NOMO-1 treated with DMSO at 0.1 percent for 48 hours (cell line): Measurements from ENCODE around the gene TMEM80.
"Not testable (repeated sequence)": the region's sequence is repeated elsewhere in the genome, so short reads cannot be mapped to it uniquely, and the experiment has no call there.

Experiments
- DNase-seq: peaks from one replicate; lab custom pipeline; 2025; ENCODE audit not compliant: unreplicated experiment; lab: John Stamatoyannopoulos, UW

TMEM80 gene

DNA sequence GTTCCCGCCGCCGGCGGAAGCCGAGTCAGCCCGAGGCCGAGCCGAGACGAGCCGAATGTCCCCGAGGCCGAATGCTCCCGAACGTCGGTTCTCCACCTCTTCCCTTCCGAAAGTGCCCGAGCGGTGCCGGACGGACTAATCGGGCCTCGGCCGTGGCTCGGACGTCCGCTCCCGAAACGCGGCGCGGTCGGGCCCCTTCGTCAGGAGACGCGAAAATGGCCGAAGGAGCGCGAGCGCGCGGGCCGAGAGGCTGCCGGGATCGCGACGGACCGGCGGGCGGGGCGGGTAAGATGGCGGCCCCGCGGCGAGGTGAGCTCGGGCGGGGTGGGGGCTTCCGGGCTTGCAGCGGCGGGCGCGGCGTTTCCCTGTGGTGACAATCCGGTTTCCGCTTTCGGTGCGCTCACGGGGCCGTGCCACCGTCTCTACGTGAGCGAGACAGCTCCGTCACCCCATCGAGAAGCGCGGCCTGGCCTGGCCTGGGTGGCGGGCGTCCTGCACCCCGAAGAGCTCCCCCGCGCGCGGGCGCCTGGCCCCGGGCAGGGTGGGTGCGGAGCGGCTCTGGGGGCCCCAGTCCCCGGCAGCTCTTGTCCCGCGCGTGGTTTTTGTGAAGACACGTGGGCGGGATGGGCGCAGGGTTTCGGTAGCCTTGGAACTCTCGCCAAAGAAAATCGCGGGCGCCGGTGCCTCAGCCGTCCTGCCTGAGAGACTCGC lies at the start of gene TMEM80:
Gene TMEM80 (plus strand): TSS at position 279 of the 711 bp plus-strand sequence. CDS start 12 bp downstream, at position 291.
- DNase-seq = peak; percentile 98

DNA sequence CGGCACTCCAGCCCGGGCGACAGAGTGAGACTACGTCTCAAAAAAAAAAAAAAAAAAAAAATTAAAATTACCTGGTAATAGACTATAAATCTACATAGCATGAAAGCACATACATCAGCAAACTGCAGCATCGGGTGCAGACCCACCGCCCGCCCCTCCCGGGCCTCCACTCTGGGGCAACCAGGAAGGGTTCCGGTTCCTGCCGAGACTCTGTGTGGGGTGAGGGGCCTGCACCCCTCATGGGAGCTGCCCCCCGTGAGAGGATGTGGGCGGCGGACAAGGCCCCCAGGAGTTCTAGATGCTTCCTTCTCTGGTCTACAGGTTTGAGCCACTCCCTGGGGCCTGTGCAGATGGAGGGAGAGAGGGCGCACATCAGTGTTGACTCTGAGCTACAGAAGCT lies 49.4 kb upstream of the TMEM80 start:
- no peak for DNase-seq

DNA sequence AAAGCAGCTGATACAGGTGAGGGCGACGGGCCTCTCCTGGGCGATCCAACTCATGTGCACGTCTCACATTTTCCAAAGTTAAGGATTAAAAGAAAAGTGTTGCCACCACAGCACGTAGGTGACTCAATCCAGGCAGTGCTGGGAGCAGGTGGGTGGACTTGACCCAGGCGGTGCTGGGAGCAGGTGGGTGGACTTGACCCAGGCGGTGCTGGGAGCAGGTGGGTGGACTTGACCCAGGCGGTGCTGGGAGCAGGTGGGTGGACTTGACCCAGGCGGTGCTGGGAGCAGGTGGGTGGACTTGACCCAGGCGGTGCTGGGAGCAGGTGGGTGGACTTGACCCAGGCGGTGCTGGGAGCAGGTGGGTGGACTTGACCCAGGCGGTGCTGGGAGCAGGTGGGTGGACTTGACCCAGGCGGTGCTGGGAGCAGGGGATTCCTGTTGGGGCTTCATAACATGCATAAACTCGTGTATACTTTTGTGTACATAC lies 47.9 kb upstream of the TMEM80 start:
- DNase-seq = not testable (repeated sequence)

DNA sequence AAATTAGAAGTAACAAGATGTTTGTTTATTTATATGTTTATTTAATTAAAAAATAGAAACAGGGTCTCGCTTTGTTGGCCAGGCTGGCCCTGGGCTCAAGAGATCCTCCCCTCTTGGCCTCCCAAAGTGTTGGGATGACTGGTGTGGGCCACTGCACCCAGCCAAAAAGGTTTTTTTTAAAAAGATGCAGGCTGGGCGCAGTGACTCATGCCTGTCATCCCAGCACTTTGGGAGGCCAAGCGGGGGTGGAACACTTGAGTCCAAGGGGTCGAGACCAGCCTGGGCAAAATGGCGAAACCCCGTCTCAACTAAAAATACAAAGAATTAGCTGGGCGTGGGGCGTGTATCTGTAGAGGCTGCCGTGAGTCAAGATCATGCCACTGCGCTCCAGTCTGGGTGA lies 45.1 kb upstream of the TMEM80 start:
- no peak for DNase-seq

DNA sequence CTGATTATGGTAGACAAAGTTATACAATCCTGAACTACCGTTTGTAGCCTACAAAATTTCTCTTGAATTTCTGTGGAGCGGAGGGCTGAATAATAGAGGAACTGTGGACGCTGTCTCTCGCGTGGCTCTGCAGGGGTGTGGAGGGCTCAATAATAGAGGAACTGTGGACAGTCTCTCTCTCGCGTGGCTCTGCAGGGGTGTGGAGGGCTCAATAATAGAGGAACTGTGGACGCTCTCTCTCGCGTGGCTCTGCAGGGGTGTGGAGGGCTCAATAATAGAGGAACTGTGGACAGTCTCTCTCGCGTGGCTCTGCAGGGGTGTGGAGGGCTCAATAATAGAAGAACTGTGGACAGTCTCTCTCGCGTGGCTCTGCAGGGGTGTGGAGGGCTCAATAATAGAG lies 42.5 kb upstream of the TMEM80 start:
- not testable (repeated sequence) for DNase-seq

DNA sequence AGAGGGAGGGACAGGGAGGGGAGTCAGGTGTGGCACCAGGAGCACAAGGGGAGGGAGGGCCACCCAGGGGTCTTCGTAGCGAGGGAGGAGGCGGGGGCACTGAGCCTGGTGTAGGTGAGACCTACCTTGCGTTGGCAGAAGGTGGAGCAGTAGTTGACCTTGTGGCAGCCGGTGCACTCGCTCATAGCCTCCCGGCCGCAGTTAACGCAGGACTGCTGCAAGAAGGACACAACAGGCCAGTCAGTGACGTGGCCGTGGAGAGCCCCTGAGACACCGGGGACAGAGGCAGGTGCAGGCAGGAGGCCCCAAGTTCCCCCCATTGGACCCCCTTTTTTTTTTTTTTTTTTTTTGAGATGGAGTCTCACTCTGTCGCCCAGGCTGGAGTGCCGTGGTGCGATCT lies 41.8 kb upstream of the TMEM80 start:
- no peak for DNase-seq

DNA sequence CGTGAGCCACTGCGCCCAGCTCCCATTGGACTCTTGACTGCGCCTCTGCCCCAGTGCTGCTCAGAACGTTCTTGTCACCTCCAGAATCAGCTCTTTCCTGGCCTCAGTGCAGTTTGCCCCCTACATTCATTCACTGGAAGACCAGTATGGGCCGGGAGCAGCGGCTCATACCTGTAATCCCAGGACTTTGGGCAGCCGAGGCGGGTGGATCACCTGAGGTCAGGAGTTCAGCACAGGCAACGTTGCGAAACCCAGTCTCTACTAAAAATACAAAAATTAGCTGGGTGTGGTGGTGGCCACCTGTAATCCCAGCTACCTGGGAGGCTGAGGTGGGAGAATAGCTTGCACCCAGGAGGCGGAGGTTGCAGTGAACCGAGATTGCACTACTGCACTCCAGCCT lies 41.2 kb upstream of the TMEM80 start:
- DNase-seq = not testable (repeated sequence)

DNA sequence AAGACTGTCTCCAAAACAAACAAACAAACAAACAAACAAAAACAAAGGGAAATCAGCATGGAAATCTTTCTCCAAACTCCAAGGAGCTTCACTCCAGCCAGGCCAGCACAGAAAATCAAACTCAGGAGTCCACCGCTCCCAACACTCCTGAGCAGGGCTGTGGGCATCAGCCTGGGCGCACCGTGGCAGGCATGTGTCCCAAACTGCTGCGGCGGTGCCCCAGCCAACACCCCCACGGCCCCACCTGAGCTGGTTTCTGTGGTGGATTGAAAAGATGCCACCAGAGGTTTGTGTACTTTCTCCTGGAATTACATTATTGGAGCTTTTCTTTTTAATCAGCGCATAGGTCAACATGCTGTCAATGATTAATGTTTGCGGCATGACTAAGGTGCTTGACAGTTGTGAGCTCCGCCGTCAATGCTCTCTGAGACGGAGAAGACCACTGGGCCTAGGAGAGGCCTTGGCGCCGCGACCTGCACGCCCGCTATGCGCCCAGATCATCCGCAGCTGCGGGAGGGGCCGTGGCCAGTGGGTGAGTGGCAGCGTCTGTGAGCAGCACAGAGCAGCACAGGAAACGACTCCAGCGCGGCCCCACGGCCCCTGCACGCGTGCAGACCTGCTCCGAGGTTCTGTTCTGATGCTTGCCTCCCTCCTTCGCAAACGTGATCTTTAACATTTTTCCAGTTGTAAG lies 40.4 kb upstream of the TMEM80 start:
- DNase-seq = no peak

DNA sequence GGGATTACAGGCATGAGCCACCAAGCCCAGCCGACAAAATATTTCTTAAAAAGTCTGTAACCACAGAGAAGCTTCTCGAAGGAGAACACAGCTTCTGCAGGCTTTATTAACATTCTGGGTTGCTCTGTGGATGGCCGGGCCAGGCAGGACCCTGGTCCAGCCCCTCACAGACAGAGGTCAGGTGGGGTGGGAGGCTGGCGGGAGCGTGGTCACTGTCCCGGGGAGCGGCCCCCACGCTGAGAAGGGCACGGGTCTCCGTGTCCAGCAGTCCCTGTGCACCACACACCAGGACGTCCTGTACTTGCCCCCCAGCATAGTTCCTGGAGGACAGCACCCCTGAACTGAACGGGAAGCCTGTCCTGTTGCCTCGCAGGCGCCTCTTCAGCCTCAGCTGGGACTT lies 39.2 kb upstream of the TMEM80 start:
- DNase-seq = no peak

DNA sequence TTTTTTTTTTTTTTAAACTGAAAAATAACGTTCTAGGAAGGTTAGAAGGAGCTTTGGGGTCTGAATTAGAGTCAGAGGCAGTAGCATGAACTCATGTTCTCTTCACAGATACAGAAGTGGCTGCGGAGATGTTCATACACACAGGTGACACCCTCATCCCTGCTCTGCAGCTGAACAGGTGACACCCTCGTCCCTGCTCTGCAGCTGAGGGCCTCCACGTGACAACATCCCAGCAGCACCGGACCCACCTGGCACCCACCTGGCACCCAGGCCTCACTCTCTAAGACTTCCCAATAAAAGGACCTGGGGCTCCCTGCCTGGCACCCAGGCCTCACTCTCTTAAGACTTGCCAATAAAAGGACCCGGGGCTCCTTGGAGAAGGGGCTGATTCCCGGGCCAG lies 38.8 kb upstream of the TMEM80 start:
- DNase-seq = no peak

DNA sequence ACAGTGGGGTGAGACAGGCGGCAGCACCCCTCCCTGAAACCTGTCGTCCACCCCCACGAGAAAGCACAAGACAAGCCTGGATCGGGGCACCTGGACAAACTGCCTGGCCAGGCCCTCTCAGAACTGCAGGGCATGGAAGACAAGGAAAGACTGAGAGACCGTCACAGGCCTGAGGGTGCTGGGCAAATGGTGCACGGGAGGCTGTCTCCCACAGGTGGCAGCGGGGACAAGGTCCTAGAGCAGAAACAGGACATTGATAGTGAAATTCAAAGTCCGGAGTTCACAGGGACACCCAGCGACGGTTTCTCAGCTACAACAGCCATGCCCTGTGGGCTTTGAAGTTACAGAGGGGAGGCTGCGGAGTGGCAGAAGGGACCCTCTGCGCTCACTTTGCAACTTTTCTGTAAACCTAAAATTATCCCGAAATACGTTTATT lies 37.9 kb upstream of the TMEM80 start:
- no peak for DNase-seq

DNA sequence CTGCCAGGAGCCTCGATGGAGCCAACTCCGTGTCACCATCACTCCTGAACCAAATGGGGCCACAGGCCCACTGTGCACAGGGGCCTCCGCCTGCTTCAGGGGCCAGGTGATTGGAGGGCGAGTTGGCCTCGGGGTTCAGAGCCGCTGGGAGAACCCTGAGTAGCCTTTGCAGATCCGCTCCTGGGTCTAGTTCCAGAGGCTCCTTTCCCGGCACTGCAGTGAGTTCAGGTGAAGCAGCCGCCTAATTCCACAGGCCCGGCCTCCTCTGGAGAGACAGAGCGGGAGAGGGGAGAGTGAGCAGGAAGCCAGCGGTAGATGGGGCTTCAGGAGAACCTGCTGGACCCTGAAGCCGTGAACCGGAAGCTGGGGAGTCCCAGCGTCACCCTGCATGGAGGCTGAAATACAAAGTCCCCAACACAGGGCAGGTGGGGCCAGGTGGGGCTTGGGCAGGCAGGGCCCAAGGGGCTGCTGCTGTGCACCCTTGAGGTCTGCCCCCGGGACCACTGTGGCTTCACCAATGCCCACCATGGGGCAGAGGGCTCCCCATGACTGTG lies 36.0 kb upstream of the TMEM80 start:
- DNase-seq = no peak

DNA sequence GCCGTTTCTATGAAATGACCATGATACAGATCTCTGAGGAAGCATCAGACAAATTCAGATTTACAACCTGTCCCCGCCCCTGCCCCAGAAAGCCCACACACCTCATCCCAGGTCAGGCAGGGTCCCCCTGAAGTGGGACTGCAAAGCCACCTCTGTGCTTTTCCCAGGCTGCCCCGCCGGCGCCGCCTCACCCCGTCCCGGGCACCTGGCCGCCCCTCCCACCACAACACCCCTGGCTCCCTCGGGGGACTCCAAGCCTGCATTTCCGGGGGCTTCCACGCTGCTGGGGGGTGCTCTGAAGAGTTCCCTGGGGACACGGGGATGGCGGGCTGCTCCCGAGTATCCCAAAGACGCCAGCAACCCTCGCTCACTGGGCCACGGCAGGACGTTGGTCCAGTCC lies 35.3 kb upstream of the TMEM80 start:
- DNase-seq = no peak

DNA sequence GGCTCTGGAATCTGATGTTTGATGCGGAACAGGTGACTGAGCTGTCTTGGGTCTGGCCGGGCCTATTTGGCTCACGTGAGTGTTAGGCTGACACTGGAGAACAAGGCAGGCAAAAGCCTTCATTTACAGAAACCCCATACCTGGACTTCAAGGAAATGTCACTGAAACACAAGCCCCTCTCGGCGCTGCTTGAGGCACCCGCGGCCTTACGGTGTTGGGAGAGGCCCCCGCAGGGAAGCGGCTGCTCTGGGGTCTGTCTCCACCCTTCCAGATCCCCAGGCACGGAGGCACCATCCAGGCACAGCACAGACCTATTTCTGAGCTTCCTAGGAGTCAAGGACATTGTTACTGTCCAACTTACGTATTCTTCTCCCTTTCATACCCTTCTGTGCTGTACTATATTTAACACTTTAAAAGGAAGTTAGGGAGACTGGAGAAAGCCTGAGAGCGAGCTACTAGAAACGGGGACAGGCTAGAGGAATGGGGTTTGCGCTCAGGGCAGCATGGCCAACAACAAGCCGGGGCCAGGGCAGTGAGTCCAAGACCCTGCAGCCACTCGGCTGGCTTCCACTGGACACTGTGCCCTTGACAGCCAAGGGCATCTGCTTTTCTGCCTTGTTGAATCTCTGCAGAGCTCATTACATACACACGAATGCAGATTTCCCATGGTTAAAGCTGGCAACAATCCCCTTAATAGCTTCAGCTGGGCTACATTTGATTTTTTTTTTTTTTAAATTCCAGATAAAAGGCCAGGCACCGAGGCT lies 34.8 kb upstream of the TMEM80 start:
- no peak for DNase-seq

DNA sequence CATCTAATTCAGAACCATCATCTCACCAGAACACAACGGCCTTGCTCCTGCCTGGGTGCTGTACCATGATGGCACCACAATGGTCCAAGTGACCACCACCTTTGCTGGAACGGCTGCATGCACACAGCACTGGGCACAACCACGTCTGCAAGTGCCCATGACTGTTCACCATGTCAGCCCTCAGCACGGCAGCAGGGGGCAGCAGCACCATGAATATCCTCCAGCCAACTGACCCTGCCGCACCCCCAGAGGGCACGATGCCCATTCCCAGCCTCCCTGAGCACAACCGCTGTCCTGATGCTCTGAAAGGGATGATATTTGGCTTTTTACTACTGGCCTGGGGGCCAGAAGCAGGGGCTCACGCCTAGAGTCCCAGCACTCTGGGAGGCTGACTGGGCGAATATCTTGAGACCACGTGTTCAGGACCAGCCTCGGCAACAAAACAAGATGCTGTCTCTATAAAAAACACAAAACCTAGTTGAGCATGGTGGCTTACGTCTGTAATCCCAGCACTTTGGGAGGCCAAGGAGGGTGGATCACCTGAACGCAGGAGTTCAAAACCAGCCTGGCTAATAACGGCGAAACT lies 32.8 kb upstream of the TMEM80 start:
- DNase-seq = peak; percentile 11

DNA sequence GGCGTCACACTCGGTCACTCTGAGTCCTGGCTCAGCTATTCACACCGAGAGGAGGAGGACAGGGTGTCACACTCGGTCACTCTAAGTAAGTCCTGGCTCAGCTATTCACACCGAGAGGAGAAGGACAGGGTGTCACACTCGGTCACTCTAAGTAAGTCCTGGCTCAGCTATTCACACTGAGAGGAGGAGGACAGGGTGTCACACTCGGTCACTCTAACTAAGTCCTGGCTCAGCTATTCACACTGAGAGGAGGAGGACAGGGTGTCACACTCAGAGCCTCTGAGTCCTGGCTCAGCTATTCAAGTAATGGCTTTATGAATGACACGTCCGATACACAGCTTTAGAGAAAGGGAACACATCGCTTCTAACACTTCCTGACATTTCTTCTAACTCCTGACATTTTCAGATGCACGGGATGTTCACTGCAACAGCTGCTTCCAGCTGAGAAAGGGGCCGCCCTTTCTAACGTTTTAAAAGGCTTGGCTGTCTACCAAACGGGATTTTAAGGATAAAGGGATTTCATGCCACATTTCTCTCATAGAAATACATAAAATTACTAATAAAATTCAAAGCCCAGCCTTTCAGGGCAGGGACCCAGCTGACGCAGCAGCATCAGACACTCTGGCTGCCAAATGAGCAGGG lies 30.4 kb upstream of the TMEM80 start:
- DNase-seq = no peak

DNA sequence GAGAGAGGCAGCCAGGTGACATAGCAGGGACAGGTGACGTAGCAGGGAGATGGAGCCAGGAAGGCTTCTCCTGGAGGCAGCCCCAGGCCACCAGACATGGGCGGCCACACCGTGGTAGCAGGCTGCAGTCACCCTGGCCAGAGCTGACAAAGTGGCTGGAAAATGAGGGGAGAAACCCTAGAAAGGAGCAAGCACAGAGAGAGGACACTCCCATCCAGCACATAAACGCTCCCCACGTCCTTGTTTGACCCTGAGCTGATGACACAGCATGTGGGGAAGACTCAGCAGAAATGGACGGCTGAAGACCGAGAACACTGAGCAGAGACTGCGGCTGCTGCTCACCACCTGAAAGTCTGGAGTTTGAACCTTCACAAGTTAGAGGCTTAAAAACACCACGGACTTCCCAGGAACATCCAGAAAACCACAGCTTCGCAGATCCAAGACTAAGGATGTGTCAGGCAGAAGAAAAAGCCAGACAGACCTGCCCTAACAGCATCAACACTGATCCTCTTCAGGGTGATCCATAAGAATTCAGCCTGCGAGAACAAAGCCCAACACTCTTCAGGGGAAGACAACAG lies 29.8 kb upstream of the TMEM80 start:
- no peak for DNase-seq

DNA sequence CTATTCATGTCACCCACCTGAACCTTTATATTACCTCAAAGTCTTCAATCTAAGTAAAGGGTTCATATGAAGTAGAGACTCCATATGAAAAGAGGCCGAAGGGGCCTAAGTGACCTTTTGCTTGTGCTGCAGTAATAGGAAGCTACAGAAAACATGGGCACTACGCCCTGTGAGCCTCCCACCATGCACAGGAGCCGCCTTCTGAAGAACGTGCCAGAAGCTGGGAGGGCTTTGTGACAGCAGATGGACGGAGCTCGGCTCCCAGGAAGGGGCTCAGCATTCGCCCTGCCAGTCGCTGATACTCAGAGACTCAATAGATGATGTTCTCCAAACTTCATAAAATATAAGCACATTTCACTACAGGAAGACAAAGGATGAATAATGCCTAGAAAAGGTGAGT lies 21.8 kb upstream of the TMEM80 start:
- no peak for DNase-seq

DNA sequence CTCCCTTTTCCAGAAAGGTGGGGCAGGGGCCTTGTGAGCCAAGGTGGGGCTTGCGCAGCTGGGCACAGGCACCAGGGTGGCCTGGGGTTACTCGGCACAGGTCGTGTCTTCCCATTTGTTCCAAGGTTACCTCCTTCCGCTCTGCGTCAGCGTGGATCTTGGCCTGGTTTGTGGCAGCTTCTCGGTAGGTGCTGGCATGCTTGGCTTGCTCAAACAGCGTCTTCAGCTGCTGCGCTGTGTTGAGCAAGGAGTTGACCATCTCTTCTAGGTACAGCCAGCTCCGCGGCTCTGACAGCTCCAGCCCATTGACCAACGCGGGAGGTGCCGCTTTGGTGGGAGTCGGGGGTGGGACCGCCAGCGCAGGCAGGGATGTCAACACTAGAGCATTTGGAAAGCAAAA lies 21.2 kb upstream of the TMEM80 start:
- no peak for DNase-seq

DNA sequence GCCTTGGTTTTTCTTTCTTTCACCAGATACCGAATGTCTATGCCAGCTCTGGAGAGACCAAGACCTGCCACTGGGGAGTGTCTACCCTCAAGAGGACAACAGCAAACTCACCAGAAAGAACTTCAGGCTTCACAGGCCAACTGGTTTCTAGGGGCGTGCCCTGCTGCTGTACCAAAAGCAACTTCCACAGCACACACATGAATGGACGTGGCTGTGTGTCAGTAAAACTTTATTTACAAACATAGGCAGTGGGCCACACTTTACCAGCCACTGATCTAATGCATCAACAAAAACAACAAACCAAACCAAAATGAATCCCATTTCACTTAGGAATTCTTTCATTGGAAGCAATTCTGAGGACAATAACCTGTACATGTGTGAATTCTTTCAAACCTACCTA lies 17.3 kb upstream of the TMEM80 start:
- no peak for DNase-seq
